ENCODE data around the gene ZRANB2. TPM values are rescaled to one million over a fixed set of nuclear protein-coding genes. Genes with fewer than 3 reads are reported as not detected.

ZRANB2 gene
- polyA plus RNA-seq, 4 donors = 150 to 214 (median 183) TPM

- DNase-seq (ENCODE audit: low read depth in 4 of 4, low spot score in 3 of 4) = no peak
Observed at GRCh38 chr1:71071720-71072119, 9.1 kb downstream of the ZRANB2 start.

- no peak for DNase-seq (ENCODE audit: low read depth in 4 of 4, low spot score in 3 of 4)
Observed at GRCh38 chr1:71068325-71069240, 12.3 kb downstream of the ZRANB2 start.

- DNase-seq (ENCODE audit: low read depth in 4 of 4, low spot score in 3 of 4) = no peak
Observed at GRCh38 chr1:71054791-71055190, 26.0 kb downstream of the ZRANB2 start.

GRCh38 chr1:71054281-71054731 is 26.5 kb downstream of the ZRANB2 start:
- DNase-seq (ENCODE audit: low read depth in 4 of 4, low spot score in 3 of 4) = no peak

- no peak for DNase-seq (ENCODE audit: low read depth in 4 of 4, low spot score in 3 of 4)
Observed at GRCh38 chr1:71053758-71054157, 27.1 kb downstream of the ZRANB2 start.

- DNase-seq (ENCODE audit: low read depth in 4 of 4, low spot score in 3 of 4) = no peak
Observed at GRCh38 chr1:71053146-71053545, 27.7 kb downstream of the ZRANB2 start.

GRCh38 chr1:71049951-71050598 is 30.8 kb downstream of the ZRANB2 start:
- DNase-seq (ENCODE audit: low read depth in 4 of 4, low spot score in 3 of 4) = peak; percentile 43 to 63 (median 54)

- DNase-seq (ENCODE audit: low read depth in 4 of 4, low spot score in 3 of 4) = peak in 1 of 4 donors; percentile 18
Observed at GRCh38 chr1:71047635-71048607, 32.9 kb downstream of the ZRANB2 start, which contains the start of gene PTGER3. PTGER3 (minus strand) TSS chr1:71047816; CDS start chr1:71047577, 239 bp downstream.

GRCh38 chr1:71046891-71047634 is 33.8 kb downstream of the ZRANB2 start:
- DNase-seq (ENCODE audit: low read depth in 4 of 4, low spot score in 3 of 4) = no peak

- DNase-seq (ENCODE audit: low read depth in 4 of 4, low spot score in 3 of 4) = no peak
Observed at GRCh38 chr1:71045463-71046028, 35.3 kb downstream of the ZRANB2 start.

GRCh38 chr1:71044833-71045232 is 36.0 kb downstream of the ZRANB2 start:
- no peak for DNase-seq (ENCODE audit: low read depth in 4 of 4, low spot score in 3 of 4)

- no peak for DNase-seq (ENCODE audit: low read depth in 4 of 4, low spot score in 3 of 4)
Observed at GRCh38 chr1:71043065-71043464, 37.8 kb downstream of the ZRANB2 start.

- DNase-seq (ENCODE audit: low read depth in 4 of 4, low spot score in 3 of 4) = no peak
Observed at GRCh38 chr1:71041806-71042205, 39.0 kb downstream of the ZRANB2 start.

- DNase-seq (ENCODE audit: low read depth in 4 of 4, low spot score in 3 of 4) = no peak
Observed at GRCh38 chr1:71039661-71040262, 41.1 kb downstream of the ZRANB2 start.

GRCh38 chr1:71038942-71039341 is 41.9 kb downstream of the ZRANB2 start:
- no peak for DNase-seq (ENCODE audit: low read depth in 4 of 4, low spot score in 3 of 4)

GRCh38 chr1:71037829-71038620 is 42.8 kb downstream of the ZRANB2 start:
- DNase-seq (ENCODE audit: low read depth in 4 of 4, low spot score in 3 of 4) = no peak

- DNase-seq (ENCODE audit: low read depth in 4 of 4, low spot score in 3 of 4) = no peak
Observed at GRCh38 chr1:71037066-71037465, 43.8 kb downstream of the ZRANB2 start.

GRCh38 chr1:71033136-71033535 is 47.7 kb downstream of the ZRANB2 start:
- no peak for DNase-seq (ENCODE audit: low read depth in 4 of 4, low spot score in 3 of 4)
